Measurements from ENCODE around the gene CCDC27. TPM values are rescaled to one million over a fixed set of nuclear protein-coding genes. Genes with fewer than 3 reads are reported as not detected.

The CCDC27 gene
- total and polyA plus RNA-seq, 2 of the 8 experiments (the other 6 are each of a cell fraction or from before 2014, with no cell fraction given): 0.15 TPM; not detected in 1

DNA sequence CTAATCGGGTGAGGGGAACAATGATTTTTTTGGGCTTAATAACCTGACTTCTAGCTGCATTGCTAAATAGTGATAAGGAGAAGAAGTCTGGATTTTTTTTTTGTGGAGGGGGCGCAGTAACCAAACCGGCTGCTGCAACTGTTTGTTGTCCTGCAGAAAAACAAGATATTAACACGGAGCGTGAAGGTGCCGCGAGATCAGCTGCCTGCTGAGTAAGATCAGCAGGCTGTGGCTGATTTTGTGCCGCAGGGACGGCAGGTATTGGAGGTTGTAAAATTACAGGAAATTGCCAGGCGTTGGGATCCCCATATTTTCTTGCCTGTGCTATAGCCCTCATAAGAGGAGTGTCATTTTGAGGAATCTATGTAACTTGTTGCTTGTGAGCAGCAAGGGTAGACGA, 52.8 kb downstream of the CCDC27 start:
- Histone ChIP-seq H2AK5ac (ENCODE audit: low read depth, low read length) (no peak overlapping the region), H3K4ac (replicated peaks; ENCODE audit: insufficient read length, low read depth, low read length) (no peak overlapping the region), H4K8ac (ENCODE audit: extremely low read depth, insufficient read depth, low read length) (no peak overlapping the region), H3K27ac (ENCODE audit: low read depth, low read length) (no peak overlapping the region), H2BK15ac (ENCODE audit: low read length) (no peak overlapping the region), H3K23me2 (ENCODE audit: low read depth, low read length) (no peaks in the 10 kb centered on the region), H3K9ac (replicated peaks in 1 of 4; ENCODE audit: extremely low read depth in 1 of 4, low read depth in 3 of 4, low read length in 3 of 4) (no peak overlapping the region), H3K14ac (ENCODE audit: insufficient read length) (no peak overlapping the region), H2BK12ac (ENCODE audit: low read depth, low read length) (no peak overlapping the region), H3K4me2 (ENCODE audit: insufficient read depth in 1 of 2, low read depth in 2 of 2, low read length in 2 of 2) (no peak overlapping the region), H3K27me3 (replicated peaks in 1 of 4; ENCODE audit: control insufficient read depth in 3 of 4, extremely low read depth in 1 of 4, insufficient read depth in 3 of 4, low read length in 3 of 4) (no peaks in the 10 kb centered on the region; a peak in 2 of 7 replicates), H3K23ac (ENCODE audit: insufficient read length) (no peak overlapping the region), H2BK20ac (ENCODE audit: low read length) (no peak overlapping the region), H2BK5ac (ENCODE audit: low read depth, low read length) (no peak overlapping the region), H4K91ac (replicated peaks; ENCODE audit: insufficient read length, low read length) (no peak overlapping the region), H2AFZ (ENCODE audit: low read length) (no peak overlapping the region), H3K79me2 (ENCODE audit: control insufficient read depth in 1 of 2, insufficient read depth in 2 of 2, low read length in 2 of 2) (no peaks in the 10 kb centered on the region), H3K36me3 (ENCODE audit: control insufficient read depth in 2 of 4, insufficient read depth in 4 of 4, low read length in 3 of 4) (no peaks in the 10 kb centered on the region), H4K20me1 (replicated peaks in 1 of 2; ENCODE audit: control insufficient read depth in 1 of 2, insufficient read depth in 2 of 2, low read length in 2 of 2) (no peaks in the 10 kb centered on the region), H3K79me1 (ENCODE audit: low read depth, low read length) (no peaks in the 10 kb centered on the region), H3K4me1 (replicated peaks in 1 of 4; ENCODE audit: control insufficient read depth in 3 of 4, insufficient read depth in 4 of 4, low read length in 3 of 4) (no peaks in the 10 kb centered on the region), H3K9me3 (ENCODE audit: insufficient read depth in 2 of 2, low read depth in 1 of 2, low read length in 1 of 2) (peaks cover 8 to 20% of the 10 kb centered on the region in 2 experiments; a peak in 3 of 4 replicates), H3K4me3 (ENCODE audit: extremely low read depth in 1 of 4, insufficient read depth in 2 of 4, low read depth in 3 of 4, low read length in 4 of 4) (no peak overlapping the region), H3K18ac (ENCODE audit: extremely low read depth, low read length) (no peak overlapping the region), H2BK120ac (replicated peaks; ENCODE audit: low read depth, low read length) (no peak overlapping the region), H3K56ac (replicated peaks; ENCODE audit: insufficient read length, low read depth, low read length) (no peak overlapping the region), H4K5ac (ENCODE audit: insufficient read length, low read depth, low read length) (no peak overlapping the region)
- 89% methylated on average over 11 of the region's 11 CpGs; no CpG with 5 or more reads in 1 of the 2 experiments for WGBS, 2 experiments (ENCODE audit: extremely low coverage in 1 of 2, insufficient coverage in 1 of 2, insufficient read length in 1 of 2, insufficient replicate concordance in 2 of 2, low coverage in 1 of 2, low lambda C conversion rate in 2 of 2, missing lambda C conversion rate in 1 of 2)
- TF ChIP-seq, protein P1, sequence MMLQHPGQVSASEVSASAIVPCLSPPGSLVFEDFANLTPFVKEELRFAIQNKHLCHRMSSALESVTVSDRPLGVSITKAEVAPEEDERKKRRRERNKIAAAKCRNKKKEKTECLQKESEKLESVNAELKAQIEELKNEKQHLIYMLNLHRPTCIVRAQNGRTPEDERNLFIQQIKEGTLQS (IDR thresholded peaks at IDR 0.05; ENCODE audit: insufficient read depth, low read depth, low read length): no peak
- TF ChIP-seq BACH1 (IDR thresholded peaks at IDR 0.05; ENCODE audit: low read length) (no peak), RXRA (IDR thresholded peaks at IDR 0.05; ENCODE audit: insufficient read depth, low read depth, low read length) (no peak)
- DNase-seq (ENCODE audit: low read depth in 1 of 2, low spot score in 2 of 2) (no peak), FAIRE-seq (no peak)
- ChIA-PET CTCF (ENCODE audit: partially characterized antibody) (interaction anchor here (1.0 to 1.7 kb wide), 5 partner anchors 11 to 29 kb away, joined by 3 to 6 read pairs (median 4); no protein-coding TSS in a partner anchor), POLR2A (ENCODE audit: partially characterized antibody) (interaction anchor here (1.1 kb wide), 1 partner anchor 12 kb away, joined by 3 read pairs; no protein-coding TSS in a partner anchor)

Measured in H1 (cell line).